Spleen (tissue), 7 donors: ENCODE results near the gene GPD1L.

Experiments
- CTCF ChIP-seq, 11 experiments: fragments of 200-600 bp in 7 of 11; fragments of 450-650 bp in 4 of 11; sonication (generic) in 4 of 11; IDR thresholded peaks in 8 of 11; conservative IDR thresholded peaks in 3 of 11; 1 replicate in 7 of 11; 2 replicates in 4 of 11; pipeline versions ENCODE4 v1.4.0 to v1.8.0; 2016 to 2021; ENCODE audit warnings: antibody characterized with exemption in 11 of 11, inconsistent platforms in 4 of 11, mild to moderate bottlenecking in 1 of 11
- POLR2A ChIP-seq, 3 donors: fragments of 450-650 bp; IDR thresholded peaks; one replicate each; pipeline ENCODE4 v1.5.1; 2017; ENCODE audit warnings: antibody characterized with exemption in 3 of 3, mild to moderate bottlenecking in 1 of 3
- POLR2AphosphoS5 ChIP-seq, 3 donors: sonication (generic); formaldehyde crosslinking; IDR thresholded peaks; one replicate each; pipeline ENCODE4 v1.5.1; 2017; ENCODE audit warnings: antibody characterized with exemption in 3 of 3
- donor health status: DM: no; HTN: no; CAD: no; lungs with moderate emphysema.
- donor health status: DM: no; HTN: no; CAD: no.
- donor health status: DM: no; HTN: no; CAD: no.

- TF ChIP-seq POLR2A (IDR thresholded peaks at IDR 0.05) (no peak), CTCF (IDR thresholded peaks at IDR 0.05 in 8 of 11, conservative IDR thresholded peaks at IDR 0.05 in 3 of 11) (no peak), POLR2AphosphoS5 (IDR thresholded peaks at IDR 0.05) (no peak)
These were observed 909 bp upstream of the GPD1L start for GRCh38 chr3:32105291-32106131.
